ENCODE data around the gene ASTN2. TPM values are rescaled to one million over a fixed set of nuclear protein-coding genes. Genes with fewer than 3 reads are reported as not detected.

ASTN2 gene
- total and polyA plus RNA-seq, 10 of the 15 experiments (the other 5 are each of a cell fraction or from before 2014, with no cell fraction given) = 1.4 to 15.7 (median 7.0) TPM

DNA sequence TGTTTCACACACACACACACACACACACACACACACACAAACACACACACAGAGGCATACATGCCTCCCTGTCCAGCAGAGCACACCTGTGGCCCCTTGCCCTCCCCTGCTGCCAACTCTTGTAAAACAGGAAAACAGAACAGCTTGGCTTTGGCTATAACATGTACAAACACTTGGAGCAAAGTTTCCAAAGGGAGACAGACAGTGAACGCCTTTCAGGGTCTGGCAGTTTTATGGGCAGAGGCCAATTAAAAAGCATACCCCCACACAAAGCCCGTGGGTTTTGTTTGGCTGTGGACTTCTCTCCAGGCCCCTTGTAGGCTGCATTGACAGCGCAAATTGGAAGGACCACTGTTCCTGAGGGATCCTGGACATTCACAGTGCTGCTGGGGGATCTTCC lies 995.7 kb downstream of the ASTN2 start:
- FAIRE-seq (no peak), DNase-seq (ENCODE audit: low read depth, low spot score) (no peak), ATAC-seq (no peak)
- no peaks in the 10 kb centered on the region for H4K20me1 ChIP-seq (ENCODE audit: control insufficient read depth, insufficient read depth)
- no peak for TF ChIP-seq PKNOX1 (IDR thresholded peaks at IDR 0.05)
- ChIA-PET SMC1A (ENCODE audit: uncharacterized antibody, unreplicated experiment) (no interaction called here), RAD21 (ENCODE audit: unreplicated experiment) (no interaction called here), CTCF (no interaction called here), POLR2A (no interaction called here)
- BruUV-seq (replicated peaks) = no TSS peak
- H3K36me3 ChIP-seq (ENCODE audit: control insufficient read depth in 2 of 2, insufficient read depth in 2 of 2, low read length in 1 of 2) = no peaks in the 10 kb centered on the region
- H3K79me2 ChIP-seq (ENCODE audit: control insufficient read depth, insufficient read depth, low read length) = no peaks in the 10 kb centered on the region
- H3K27me3 ChIP-seq (replicated peaks in 1 of 2; ENCODE audit: control insufficient read depth in 2 of 2, insufficient read depth in 2 of 2, low read length in 1 of 2) = no peaks in the 10 kb centered on the region
- H3K4me1 ChIP-seq (ENCODE audit: control insufficient read depth, insufficient read depth, low read length) = no peaks in the 10 kb centered on the region
- no peak overlapping the region for H3K4me2 ChIP-seq (ENCODE audit: control insufficient read depth, insufficient read depth)
- 46% methylated on average over 3 of the region's 3 CpGs for WGBS (ENCODE audit: insufficient coverage, insufficient replicate concordance, low lambda C conversion rate, missing lambda C conversion rate)
- in situ Hi-C loops (cut with MboI) (no loop called here), intact Hi-C loops (cut with micrococcal nuclease; ENCODE audit: unreplicated experiment) (no loop called here)
- no peak overlapping the region for H3K27ac ChIP-seq (ENCODE audit: control insufficient read depth, insufficient read depth)
- no peak overlapping the region for H3K9ac ChIP-seq (ENCODE audit: control insufficient read depth, insufficient read depth, low read length)
- no peak overlapping the region for H3K4me3 ChIP-seq
- no peak overlapping the region for H2AFZ ChIP-seq (ENCODE audit: control insufficient read depth, low read depth, low read length)
- H3K9me3 ChIP-seq (replicated peaks; ENCODE audit: control insufficient read depth, insufficient read depth, low read length) = no peaks in the 10 kb centered on the region

- H3K79me2 ChIP-seq (ENCODE audit: control insufficient read depth, insufficient read depth, low read length) = no peaks in the 10 kb centered on the region
- TF ChIP-seq NR2F1 (conservative IDR thresholded peaks at IDR 0.05) = no peak
- no peak for TF ChIP-seq ZNF274 (IDR thresholded peaks at IDR 0.05; ENCODE audit: insufficient read depth, insufficient read length)
- TF ChIP-seq RUNX3 (IDR thresholded peaks at IDR 0.05; ENCODE audit: low read length) = no peak
- TF ChIP-seq ZNF217 (IDR thresholded peaks at IDR 0.05) = no peak
- ChIA-PET CTCF (no interaction called here), POLR2A (no interaction called here), SMC1A (ENCODE audit: uncharacterized antibody, unreplicated experiment) (interaction anchor here (1.2 kb wide), 1 partner anchor 12 kb away, joined by 3 read pairs; no protein-coding TSS in a partner anchor), RAD21 (ENCODE audit: unreplicated experiment) (no interaction called here)
- WGBS (ENCODE audit: insufficient coverage, insufficient replicate concordance, low lambda C conversion rate, missing lambda C conversion rate) = 24% methylated on average over 2 of the region's 2 CpGs
- H3K36me3 ChIP-seq (ENCODE audit: control insufficient read depth in 2 of 2, insufficient read depth in 2 of 2, low read length in 1 of 2) = no peaks in the 10 kb centered on the region
- no peaks in the 10 kb centered on the region for H4K20me1 ChIP-seq (ENCODE audit: control insufficient read depth, insufficient read depth)
- ATAC-seq (no peak), FAIRE-seq (no peak), DNase-seq (ENCODE audit: low read depth, low spot score) (no peak)
- H3K27ac ChIP-seq (ENCODE audit: control insufficient read depth, insufficient read depth) = no peak overlapping the region
- no peak overlapping the region for H3K4me3 ChIP-seq
- H3K4me1 ChIP-seq (ENCODE audit: control insufficient read depth, insufficient read depth, low read length) = no peaks in the 10 kb centered on the region
- no peak overlapping the region for H3K9ac ChIP-seq (ENCODE audit: control insufficient read depth, insufficient read depth, low read length)
- no peaks in the 10 kb centered on the region for H3K27me3 ChIP-seq (replicated peaks in 1 of 2; ENCODE audit: control insufficient read depth in 2 of 2, insufficient read depth in 2 of 2, low read length in 1 of 2)
- intact Hi-C loops (cut with micrococcal nuclease; ENCODE audit: unreplicated experiment) = no loop called here
- no peaks in the 10 kb centered on the region for H3K9me3 ChIP-seq (replicated peaks; ENCODE audit: control insufficient read depth, insufficient read depth, low read length)
- in situ Hi-C loops (cut with MboI) = no loop called here
- no TSS peak for BruUV-seq (replicated peaks)
- H2AFZ ChIP-seq (ENCODE audit: control insufficient read depth, low read depth, low read length) = no peak overlapping the region
- H3K4me2 ChIP-seq (ENCODE audit: control insufficient read depth, insufficient read depth) = no peak overlapping the region
Observed at GRCh38 chr9:116417464-116417863, 997.4 kb downstream of the ASTN2 start.
